Mesenchymal stem cell (in vitro differentiated cells and primary cell): ENCODE results near the gene DHRS13.
"Not testable (repeated sequence)": the region's sequence is repeated elsewhere in the genome, so short reads cannot be mapped to it uniquely, and the experiment has no call there.

Experiments
- DNase-seq: peaks from one replicate; pipeline ENCODE4 v3.0.0-alpha.2; 2013
- H2AFZ ChIP-seq: one replicate; pipeline ENCODE4 v1.6.1; 2013; ENCODE audit warnings: low read depth, mild to moderate bottlenecking, control low read depth, inconsistent platforms, low read length, moderate library complexity
- H2AK5ac ChIP-seq: 2 replicates; pipeline ENCODE4 v1.6.1; 2013; ENCODE audit warnings: low read length, moderate library complexity, mild to moderate bottlenecking, inconsistent platforms; ENCODE audit not compliant: severe bottlenecking
- H2BK120ac ChIP-seq: one replicate; pipeline ENCODE4 v1.6.1; 2013; ENCODE audit warnings: low read depth, mild to moderate bottlenecking, inconsistent platforms, low read length, moderate library complexity
- H2BK12ac ChIP-seq, 2 experiments: one replicate each; pipeline ENCODE4 v1.6.1; 2013; ENCODE audit warnings: inconsistent platforms in 2 of 2, low read length in 2 of 2, mild to moderate bottlenecking in 2 of 2, moderate library complexity in 2 of 2, control low read depth in 1 of 2
- H2BK15ac ChIP-seq: one replicate; pipeline ENCODE4 v1.6.1; 2013; ENCODE audit warnings: mild to moderate bottlenecking, low read depth, inconsistent platforms; ENCODE audit not compliant: poor library complexity, severe bottlenecking
- H2BK5ac ChIP-seq: 2 replicates; pipeline ENCODE4 v1.6.1; 2013; ENCODE audit warnings: low read depth, mild to moderate bottlenecking, low read length, control low read depth, inconsistent platforms; ENCODE audit not compliant: poor library complexity, severe bottlenecking
- H3K14ac ChIP-seq, 2 experiments: one replicate each; pipeline ENCODE4 v1.6.1; 2013; ENCODE audit warnings: inconsistent platforms in 2 of 2, low read length in 2 of 2, control low read depth in 1 of 2, mild to moderate bottlenecking in 1 of 2, moderate library complexity in 1 of 2
- H3K18ac ChIP-seq, 2 experiments: one replicate each; pipeline ENCODE4 v1.6.1; 2013; ENCODE audit warnings: inconsistent platforms in 2 of 2, low read length in 2 of 2, control low read depth in 1 of 2, low read depth in 1 of 2, mild to moderate bottlenecking in 1 of 2
- H3K23ac ChIP-seq, 2 experiments: one replicate each; pipeline ENCODE4 v1.6.1; 2013; ENCODE audit warnings: inconsistent platforms in 2 of 2, low read length in 2 of 2, mild to moderate bottlenecking in 2 of 2, moderate library complexity in 2 of 2, control low read depth in 1 of 2
- H3K27ac ChIP-seq: 2 replicates; pipeline ENCODE4 v1.5.1; 2013; ENCODE audit warnings: mild to moderate bottlenecking, moderate library complexity, low read length, control low read depth, inconsistent platforms; ENCODE audit not compliant: poor library complexity, severe bottlenecking
- H3K27me3 ChIP-seq, 2 experiments: 2 replicates each; pipeline versions ENCODE4 v1.6.1 to v1.7.0; 2013; ENCODE audit warnings: low read length in 2 of 2, mild to moderate bottlenecking in 2 of 2, moderate library complexity in 2 of 2, control low read depth in 1 of 2, inconsistent platforms in 1 of 2; ENCODE audit not compliant: control insufficient read depth in 1 of 2, insufficient read depth in 1 of 2
- H3K36me3 ChIP-seq, 2 experiments: 2 replicates each; pipeline versions ENCODE4 v1.6.1 to v1.7.0; 2013; ENCODE audit warnings: low read length in 2 of 2, control low read depth in 1 of 2, inconsistent platforms in 1 of 2, low read depth in 1 of 2, mild to moderate bottlenecking in 1 of 2; ENCODE audit not compliant: insufficient read depth in 2 of 2, control insufficient read depth in 1 of 2
- H3K4ac ChIP-seq, 2 experiments: one replicate each; pipeline ENCODE4 v1.6.1; 2013; ENCODE audit warnings: inconsistent platforms in 2 of 2, low read length in 2 of 2, mild to moderate bottlenecking in 2 of 2, moderate library complexity in 2 of 2, control low read depth in 1 of 2, low read depth in 1 of 2
- H3K4me1 ChIP-seq: 2 replicates; pipeline ENCODE4 v1.6.1; 2013; ENCODE audit warnings: low read depth, low read length, control low read depth; ENCODE audit not compliant: control insufficient read depth, insufficient read depth
- H3K4me2 ChIP-seq: 2 replicates; pipeline ENCODE4 v1.6.1; 2013; ENCODE audit warnings: low read length, mild to moderate bottlenecking, inconsistent platforms; ENCODE audit not compliant: poor library complexity, severe bottlenecking
- H3K4me3 ChIP-seq, 2 experiments: 2 replicates each; pipeline versions ENCODE4 v1.5.1 to v1.7.0; 2013; ENCODE audit warnings: low read length in 2 of 2, mild to moderate bottlenecking in 2 of 2, control low read depth in 1 of 2, low read depth in 1 of 2; ENCODE audit not compliant: insufficient read depth in 1 of 2
- H3K79me1 ChIP-seq: replicated peaks from 2 replicates; pipeline ENCODE4 v1.6.1; 2013; ENCODE audit warnings: mild to moderate bottlenecking, control low read depth, low read length, inconsistent platforms; ENCODE audit not compliant: poor library complexity, severe bottlenecking
- H3K9ac ChIP-seq: 2 replicates; pipeline ENCODE4 v1.7.0; 2013; ENCODE audit warnings: mild to moderate bottlenecking, low read length, moderate library complexity
- H3K9me3 ChIP-seq: 2 replicates; pipeline ENCODE4 v1.7.0; 2013; ENCODE audit warnings: mild to moderate bottlenecking, low read length; ENCODE audit not compliant: control insufficient read depth
- H4K8ac ChIP-seq: one replicate; pipeline ENCODE4 v1.6.1; 2013; ENCODE audit warnings: inconsistent platforms, mild to moderate bottlenecking, low read length, moderate library complexity
- H4K91ac ChIP-seq: one replicate; pipeline ENCODE4 v1.6.1; 2013; ENCODE audit warnings: mild to moderate bottlenecking, low read length, inconsistent platforms
- WGBS: methylation state at CpG from one replicate; pipeline ENCODE4 v1.1.7; 2013; ENCODE audit warnings: mixed read lengths; 5-methylcytosine and 5-hydroxymethylcytosine counted together

Gene DHRS13

GRCh38 chr17:28854457-28855335 is 48.2 kb downstream of the DHRS13 start, which contains the start of gene ERAL1:
Gene ERAL1 (plus strand): TSS chr17:28855016. CDS start chr17:28855035, 19 bp downstream.
- Histone ChIP-seq H2BK120ac (no peak within 1 kb of the TSS), H3K4me1 (peaks cover 4% of the 10 kb centered on the region), H3K4me2 (peak within 1 kb of the TSS; percentile 95), H2BK5ac (no peak within 1 kb of the TSS), H3K4ac (peak within 1 kb of the TSS; percentile 68 to 82), H3K36me3 (peaks cover 18 to 21% of the 10 kb centered on the region in 2 experiments), H3K9me3 (no peaks in the 10 kb centered on the region), H3K79me1 (peaks cover 11% of the 10 kb centered on the region), H2BK15ac (no peak within 1 kb of the TSS), H2AK5ac (no peak within 1 kb of the TSS), H2AFZ (peak within 1 kb of the TSS; percentile 100), H3K27me3 (no peaks in the 10 kb centered on the region), H4K91ac (peak within 1 kb of the TSS; percentile 74), H3K14ac (peak within 1 kb of the TSS in 1 of 2 experiments; percentile 2), H3K27ac (peak within 1 kb of the TSS; percentile 6), H3K9ac (peak within 1 kb of the TSS; percentile 96), H3K23ac (no peak within 1 kb of the TSS), H3K18ac (peak within 1 kb of the TSS; percentile 45 to 96), H3K4me3 (peak within 1 kb of the TSS; percentile 67 to 95), H4K8ac (peak within 1 kb of the TSS; percentile 90), H2BK12ac (peak within 1 kb of the TSS in 1 of 2 experiments; percentile 34)
- DNase-seq, result peak; percentile 92
- WGBS, result 3% methylated on average over 37 of the region's 42 CpGs

- H3K9ac ChIP-seq, result no peak overlapping the region
- H3K4me3 ChIP-seq, result no peak overlapping the region
- no peak overlapping the region for H2BK5ac ChIP-seq
- H3K4me1 ChIP-seq, result peaks cover 4% of the 10 kb centered on the region
- H2BK120ac ChIP-seq, result no peak overlapping the region
- H3K27me3 ChIP-seq, result no peaks in the 10 kb centered on the region
- H3K36me3 ChIP-seq, result peaks cover 6 to 11% of the 10 kb centered on the region in 2 experiments
- H3K18ac ChIP-seq, result no peak overlapping the region
- no peak overlapping the region for H2AFZ ChIP-seq
- no peak overlapping the region for H3K4ac ChIP-seq
- H2BK15ac ChIP-seq, result no peak overlapping the region
- H3K9me3 ChIP-seq, result no peaks in the 10 kb centered on the region
- H4K91ac ChIP-seq, result no peak overlapping the region
- no peak overlapping the region for H2AK5ac ChIP-seq
- H3K14ac ChIP-seq, result no peak overlapping the region
- 93% methylated on average over 2 of the region's 2 CpGs for WGBS
- H3K27ac ChIP-seq, result no peak overlapping the region
- peaks cover 10% of the 10 kb centered on the region for H3K79me1 ChIP-seq
- H3K4me2 ChIP-seq, result no peak overlapping the region
- H4K8ac ChIP-seq, result no peak overlapping the region
- no peak for DNase-seq
- no peak overlapping the region for H3K23ac ChIP-seq
- H2BK12ac ChIP-seq, result no peak overlapping the region
These were observed 49.6 kb downstream of the DHRS13 start for GRCh38 chr17:28853295-28853694.

DNA sequence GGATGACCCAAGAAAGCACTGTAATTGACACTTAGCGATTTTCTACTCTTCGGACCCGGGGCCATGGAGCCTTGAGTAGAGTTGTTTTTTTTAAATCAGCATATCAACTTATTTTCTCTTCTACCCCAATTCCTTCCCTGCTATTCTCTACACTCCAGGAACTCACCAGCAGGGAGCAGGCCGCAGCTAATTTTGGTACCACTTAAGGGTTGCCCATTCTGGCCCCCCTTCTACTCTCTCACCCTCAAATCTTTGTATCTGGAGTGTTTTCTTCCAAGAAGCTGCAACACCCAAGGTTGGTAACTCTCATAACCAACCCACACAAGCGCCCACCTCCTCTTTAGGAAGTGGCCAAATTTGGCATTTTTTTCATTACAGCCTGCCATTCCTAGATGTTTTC is 53.6 kb downstream of the DHRS13 start:
- no peak overlapping the region for H3K9ac ChIP-seq
- no peaks in the 10 kb centered on the region for H3K79me1 ChIP-seq
- H3K18ac ChIP-seq, result no peak overlapping the region
- H3K14ac ChIP-seq, result no peak overlapping the region
- H4K91ac ChIP-seq, result no peak overlapping the region
- H3K27ac ChIP-seq, result no peak overlapping the region
- H3K4me3 ChIP-seq, result no peak overlapping the region
- H4K8ac ChIP-seq, result no peak overlapping the region
- H2BK120ac ChIP-seq, result no peak overlapping the region
- H3K4ac ChIP-seq, result no peak overlapping the region
- DNase-seq, result no peak
- no peaks in the 10 kb centered on the region for H3K36me3 ChIP-seq
- no peak overlapping the region for H2AFZ ChIP-seq
- no peaks in the 10 kb centered on the region for H3K27me3 ChIP-seq
- WGBS, result 85% methylated on average over 2 of the region's 5 CpGs
- H3K4me1 ChIP-seq, result peaks cover 3% of the 10 kb centered on the region
- no peak overlapping the region for H2BK12ac ChIP-seq
- no peak overlapping the region for H2BK15ac ChIP-seq
- H2AK5ac ChIP-seq, result no peak overlapping the region
- no peaks in the 10 kb centered on the region for H3K9me3 ChIP-seq
- no peak overlapping the region for H3K4me2 ChIP-seq
- H3K23ac ChIP-seq, result no peak overlapping the region
- H2BK5ac ChIP-seq, result no peak overlapping the region

DNA sequence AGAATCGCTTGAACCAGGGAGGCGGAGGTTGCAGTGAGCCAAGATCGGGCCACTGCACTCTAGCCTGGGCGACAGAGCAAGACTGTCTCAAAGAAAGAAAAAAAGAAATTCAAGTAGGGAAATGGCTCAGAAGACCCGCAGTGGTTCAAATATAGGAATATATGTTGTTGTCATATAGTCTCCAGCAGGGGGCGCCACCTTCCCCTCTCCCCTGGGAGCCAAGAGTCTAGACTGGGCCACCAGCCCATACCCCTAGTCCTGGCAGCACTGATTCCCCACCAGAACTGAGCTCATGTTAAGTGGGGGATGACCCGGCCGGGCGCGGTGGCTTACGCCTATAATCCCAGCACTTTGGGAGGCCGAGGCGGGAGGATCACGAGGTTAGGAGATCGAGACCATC is 54.2 kb downstream of the DHRS13 start:
- H3K79me1 ChIP-seq, H2BK15ac ChIP-seq, H2AFZ ChIP-seq, H2AK5ac ChIP-seq, H3K23ac ChIP-seq, H3K27ac ChIP-seq, H3K4ac ChIP-seq, H3K9me3 ChIP-seq, H3K4me2 ChIP-seq, H4K8ac ChIP-seq, H3K4me3 ChIP-seq, H3K14ac ChIP-seq, H3K36me3 ChIP-seq, H2BK12ac ChIP-seq, H3K9ac ChIP-seq, H2BK5ac ChIP-seq, H3K4me1 ChIP-seq, H2BK120ac ChIP-seq, H3K18ac ChIP-seq, DNase-seq, H4K91ac ChIP-seq, H3K27me3 ChIP-seq: not testable (repeated sequence)
- WGBS, result 91% methylated on average over 13 of the region's 15 CpGs
